Measurements from ENCODE around the gene DEFB125. TPM values are rescaled to one million over a fixed set of nuclear protein-coding genes. Genes with fewer than 3 reads are reported as not detected.

The DEFB125 gene
- total RNA-seq, 2 experiments from 2014 or later: not detected

Other genes with a start within 250 kb of the DEFB125 start
- not detected for gene DEFB126, start 54.9 kb downstream of the DEFB125 start, total RNA-seq
- not detected for gene DEFB127, start 69.8 kb downstream of the DEFB125 start, total RNA-seq
- not detected for gene DEFB128, start 102.0 kb downstream of the DEFB125 start, total RNA-seq
- not detected for gene DEFB129, start 139.6 kb downstream of the DEFB125 start, total RNA-seq
- gene DEFB132, start 170.1 kb downstream of the DEFB125 start, total RNA-seq: not detected
- 1 to 10 TPM; 7.0 to 8.1 TPM for gene C20orf96, start 203.1 kb downstream of the DEFB125 start, total RNA-seq
- 10 to 100 TPM; 15.6 to 16.4 TPM for gene ZCCHC3, start 209.9 kb downstream of the DEFB125 start, total RNA-seq
- 1 to 10 TPM; 8.1 to 8.5 TPM for gene SOX12, start 237.9 kb downstream of the DEFB125 start, total RNA-seq